ENCODE data around the gene TFEB.

DNA sequence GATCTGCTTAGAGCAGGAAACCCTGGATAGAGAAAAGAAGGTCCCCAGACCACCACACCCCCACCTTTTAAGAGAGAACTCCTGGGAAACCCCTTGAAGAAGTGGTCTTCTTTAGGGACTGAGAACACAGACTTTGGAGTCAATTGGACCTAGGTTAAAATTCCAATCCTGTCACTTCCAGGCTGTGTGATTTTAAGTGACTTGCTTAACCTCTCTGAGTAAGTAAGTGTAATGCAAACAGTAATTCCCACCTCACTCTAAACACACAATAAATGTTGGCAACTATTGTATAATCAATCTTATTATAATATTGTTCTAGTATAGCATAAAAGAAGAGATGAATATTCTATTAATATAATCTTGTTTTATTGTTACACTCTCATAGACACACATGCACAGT lies 3.3 kb downstream of the TFEB start:
- TF ChIP-seq POLR2A (IDR thresholded peaks at IDR 0.05; ENCODE audit: low read depth, low read length) (no peak), POLR2AphosphoS5 (IDR thresholded peaks at IDR 0.05; ENCODE audit: low read depth, low read length) (no peak), SPI1 (IDR thresholded peaks at IDR 0.05; ENCODE audit: low read depth, low read length) (no peak), TAF1 (IDR thresholded peaks at IDR 0.05; ENCODE audit: low read depth, low read length) (no peak), POU2F2 (IDR thresholded peaks at IDR 0.05; ENCODE audit: low read depth, low read length) (no peak), PAX5 (IDR thresholded peaks at IDR 0.05; ENCODE audit: insufficient read depth, low read length, severe bottlenecking) (no peak)
